ENCODE measurements around the gene KCNC3.
A peak's percentile ranks its signal among the peaks of the same experiment; 100 is the strongest.
"Not testable (repeated sequence)": the region's sequence is repeated elsewhere in the genome, so short reads cannot be mapped to it uniquely, and the experiment has no call there.

Gene KCNC3

GRCh38 chr19:50352242-50352641, 23.1 kb upstream of the KCNC3 start:
- no peak for DNase-seq

- no peak for DNase-seq
Observed at GRCh38 chr19:50349277-50350057, 20.3 kb upstream of the KCNC3 start.

GRCh38 chr19:50347089-50347581, 18.0 kb upstream of the KCNC3 start:
- not testable (repeated sequence) for DNase-seq

GRCh38 chr19:50344661-50345318, 15.6 kb upstream of the KCNC3 start:
- DNase-seq, result no peak

GRCh38 chr19:50341091-50341564, 12.0 kb upstream of the KCNC3 start:
- no peak for DNase-seq

GRCh38 chr19:50340331-50340730, 11.2 kb upstream of the KCNC3 start:
- DNase-seq, result no peak

- DNase-seq, result not testable (repeated sequence)
Observed at GRCh38 chr19:50337031-50337430, 7.9 kb upstream of the KCNC3 start.

GRCh38 chr19:50334741-50335421, 5.7 kb upstream of the KCNC3 start:
- no peak for DNase-seq

GRCh38 chr19:50333737-50334617, 4.8 kb upstream of the KCNC3 start:
- peak; percentile 99 for DNase-seq

GRCh38 chr19:50333235-50333736, 4.1 kb upstream of the KCNC3 start:
- peak; percentile 90 for DNase-seq

GRCh38 chr19:50332244-50333038, 3.3 kb upstream of the KCNC3 start:
- DNase-seq, result no peak

GRCh38 chr19:50331994-50332243, 2.7 kb upstream of the KCNC3 start:
- DNase-seq, result no peak

GRCh38 chr19:50331221-50331993, 2.2 kb upstream of the KCNC3 start:
- no peak for DNase-seq

- peak; percentile 71 for DNase-seq
Observed at GRCh38 chr19:50330365-50331078, 1.3 kb upstream of the KCNC3 start.

- not testable (repeated sequence) for DNase-seq
Observed at GRCh38 chr19:50329926-50330294, 733 bp upstream of the KCNC3 start.

- no peak for DNase-seq
Observed at GRCh38 chr19:50328873-50329145, 368 bp downstream of the KCNC3 start.

GRCh38 chr19:50328224-50328872, 829 bp downstream of the KCNC3 start:
- DNase-seq, result peak; percentile 82

GRCh38 chr19:50327461-50328223, 1.5 kb downstream of the KCNC3 start:
- DNase-seq, result no peak

- DNase-seq, result no peak
Observed at GRCh38 chr19:50327013-50327412, 2.2 kb downstream of the KCNC3 start.

Data from 8988T (cell line).